Activated CD4-positive, alpha-beta T cell treated with anti-CD3 and anti-CD28 coated beads for 24 hours (primary cell): ENCODE measurements around the gene RPL27A.

Experiments
- DNase-seq, 2 donors: peaks; one replicate each; pipeline ENCODE4 v3.0.0-alpha.2; 2020; ENCODE audit warnings: low read depth in 2 of 2

Gene RPL27A

DNA sequence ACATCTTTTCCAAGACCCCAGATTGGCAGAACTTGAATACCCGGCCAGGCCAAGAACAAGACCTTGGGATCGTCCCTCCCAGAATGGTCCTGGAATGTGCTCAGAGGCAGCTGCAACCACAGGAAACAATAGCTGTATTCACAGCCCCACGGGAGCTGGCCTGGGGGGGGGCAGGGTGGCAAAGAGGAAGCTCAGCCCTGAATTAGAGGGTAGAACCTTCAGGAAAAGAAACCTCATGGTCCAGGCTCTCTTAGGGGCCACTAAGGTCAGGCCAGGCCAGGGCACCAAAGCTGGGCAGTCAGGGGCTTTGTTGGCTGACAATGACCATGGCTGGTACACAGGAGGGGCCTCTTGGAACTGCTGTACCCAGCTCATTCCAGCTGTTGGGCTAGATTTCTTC, 17.3 kb downstream of the RPL27A start:
- no peak for DNase-seq

GRCh38 chr11:8701891-8702597, 19.5 kb downstream of the RPL27A start:
- no peak for DNase-seq

GRCh38 chr11:8702598-8702915, 20.0 kb downstream of the RPL27A start:
- no peak for DNase-seq

GRCh38 chr11:8704136-8704535, 21.5 kb downstream of the RPL27A start:
- no peak for DNase-seq

DNA sequence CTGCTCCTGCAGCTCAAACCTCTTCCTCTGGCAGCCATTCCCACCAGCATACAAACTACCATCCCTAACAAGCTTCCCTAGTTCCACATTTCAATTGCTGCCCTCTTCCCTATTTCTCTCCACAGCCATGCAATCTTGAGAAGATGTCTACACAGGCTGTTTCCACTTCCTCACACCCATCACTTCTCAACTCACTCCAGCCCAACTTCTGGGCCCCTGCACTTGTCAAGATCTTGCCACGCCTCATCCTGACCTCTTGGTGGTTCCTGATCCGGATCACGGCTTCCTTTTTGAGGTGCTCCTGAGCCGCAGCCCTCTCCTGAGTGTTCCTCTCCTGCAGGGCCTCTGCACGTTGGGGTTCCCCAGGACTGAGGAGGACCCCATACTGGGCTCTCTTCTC, 22.6 kb downstream of the RPL27A start:
- DNase-seq = no peak

DNA sequence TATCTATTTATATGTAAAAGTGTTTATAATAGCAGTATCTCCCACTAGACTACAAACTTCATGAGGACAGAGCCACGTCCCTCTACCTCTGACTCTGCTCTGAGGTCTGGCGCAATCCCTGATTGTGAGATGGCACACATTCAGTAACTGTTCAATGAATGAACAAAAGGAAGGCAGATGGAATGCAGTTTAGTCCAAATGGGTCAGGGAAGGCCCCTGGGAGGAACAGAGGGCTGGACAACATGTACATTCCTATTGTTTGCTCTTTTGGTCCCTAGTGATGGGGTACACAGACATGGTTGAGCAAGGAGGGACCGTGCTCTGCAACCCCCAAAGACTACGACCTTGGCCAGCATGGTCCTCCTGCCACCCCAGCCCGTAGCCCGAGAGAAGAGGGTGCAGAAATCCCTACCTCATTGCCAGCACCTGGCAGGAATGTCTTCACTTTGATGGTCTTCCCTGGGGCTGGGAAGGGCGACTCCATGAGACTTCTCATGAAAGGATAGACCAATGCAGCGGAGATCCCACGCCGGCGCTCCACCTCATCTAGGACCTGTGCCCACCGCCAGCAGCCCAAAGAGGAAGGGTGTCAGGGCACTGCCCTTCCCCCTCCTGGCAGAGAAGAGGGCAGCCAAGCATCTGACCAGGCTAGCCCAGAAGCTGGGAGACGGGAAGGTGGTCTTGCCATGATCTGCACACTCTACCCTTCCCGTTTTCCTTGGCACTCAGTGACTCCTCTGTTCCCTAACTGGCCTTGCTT, 24.3 kb downstream of the RPL27A start:
- no peak for DNase-seq

GRCh38 chr11:8707541-8708191, 25.1 kb downstream of the RPL27A start:
- DNase-seq = no peak

GRCh38 chr11:8709002-8709672, 26.5 kb downstream of the RPL27A start:
- no peak for DNase-seq

DNA sequence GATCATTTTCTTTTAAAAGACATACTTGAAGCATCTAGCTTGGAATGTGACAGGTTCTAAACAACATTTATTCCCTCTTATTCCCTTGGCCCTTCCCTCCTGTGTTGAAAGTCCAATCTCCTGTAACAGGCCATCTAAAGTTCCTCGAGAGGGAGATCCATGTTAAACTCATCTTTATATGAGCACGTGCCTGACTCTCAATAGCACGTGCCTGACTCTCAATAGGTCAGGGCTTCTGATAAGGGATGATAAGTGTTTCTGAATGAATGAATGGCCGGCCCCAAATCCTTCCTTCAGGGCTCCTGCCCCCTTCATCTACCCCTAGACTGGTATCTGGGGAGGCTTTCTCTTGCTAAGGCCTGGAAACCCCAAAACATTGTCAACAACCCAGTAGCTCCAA, 27.2 kb downstream of the RPL27A start:
- DNase-seq = no peak

- DNase-seq = no peak
Observed at GRCh38 chr11:8711895-8712442, 29.4 kb downstream of the RPL27A start.

- no peak for DNase-seq
Observed at GRCh38 chr11:8712506-8712905, 29.9 kb downstream of the RPL27A start.

- no peak for DNase-seq
Observed at GRCh38 chr11:8713760-8714454, 31.3 kb downstream of the RPL27A start.

DNA sequence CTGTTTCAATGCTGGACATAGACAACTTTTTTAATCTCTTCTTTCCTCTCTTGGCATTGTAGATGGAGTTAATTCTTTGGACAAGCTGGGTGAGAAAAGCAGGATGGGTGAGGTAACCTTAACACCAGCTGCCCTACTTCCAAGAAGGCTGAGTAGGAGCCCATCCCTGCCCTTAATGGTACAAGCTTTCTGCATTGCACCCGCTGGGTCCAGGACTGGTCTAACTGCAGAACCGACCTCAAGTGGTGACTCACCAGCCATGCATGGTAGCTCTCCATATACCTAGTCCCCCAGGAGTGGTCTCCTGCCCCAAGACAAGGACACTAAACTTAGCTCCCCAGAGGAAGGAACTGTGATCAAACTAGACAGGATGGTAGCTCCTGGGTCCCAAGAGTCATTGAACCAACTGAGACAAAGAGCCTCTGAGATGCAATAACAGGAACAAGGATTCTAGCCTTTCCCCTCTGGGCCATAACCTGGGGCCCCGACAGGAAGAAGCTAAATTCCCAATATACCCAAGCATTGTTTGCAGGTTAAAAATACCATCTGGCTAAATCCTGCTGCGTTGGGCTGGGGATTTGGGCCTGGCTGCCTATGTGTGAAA, 32.1 kb downstream of the RPL27A start:
- DNase-seq = no peak

GRCh38 chr11:8715501-8715900, 32.9 kb downstream of the RPL27A start:
- DNase-seq = no peak

DNA sequence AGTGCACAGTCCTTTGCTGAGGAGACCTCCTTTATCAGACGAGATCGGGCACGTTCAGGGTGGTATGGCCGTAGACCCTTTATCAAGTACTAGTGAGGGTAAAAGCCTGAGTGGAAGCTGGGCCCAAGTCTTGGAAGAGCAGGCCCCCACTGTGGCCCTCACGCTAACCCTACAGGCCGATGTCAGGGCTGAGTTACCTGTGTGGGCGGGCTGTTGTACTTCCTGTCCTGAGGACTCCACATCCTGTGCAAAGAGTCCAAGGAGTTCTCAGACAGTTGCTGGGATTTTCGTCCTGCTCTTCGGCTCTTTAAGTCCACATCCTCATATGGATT, 34.9 kb downstream of the RPL27A start:
- DNase-seq = no peak

DNA sequence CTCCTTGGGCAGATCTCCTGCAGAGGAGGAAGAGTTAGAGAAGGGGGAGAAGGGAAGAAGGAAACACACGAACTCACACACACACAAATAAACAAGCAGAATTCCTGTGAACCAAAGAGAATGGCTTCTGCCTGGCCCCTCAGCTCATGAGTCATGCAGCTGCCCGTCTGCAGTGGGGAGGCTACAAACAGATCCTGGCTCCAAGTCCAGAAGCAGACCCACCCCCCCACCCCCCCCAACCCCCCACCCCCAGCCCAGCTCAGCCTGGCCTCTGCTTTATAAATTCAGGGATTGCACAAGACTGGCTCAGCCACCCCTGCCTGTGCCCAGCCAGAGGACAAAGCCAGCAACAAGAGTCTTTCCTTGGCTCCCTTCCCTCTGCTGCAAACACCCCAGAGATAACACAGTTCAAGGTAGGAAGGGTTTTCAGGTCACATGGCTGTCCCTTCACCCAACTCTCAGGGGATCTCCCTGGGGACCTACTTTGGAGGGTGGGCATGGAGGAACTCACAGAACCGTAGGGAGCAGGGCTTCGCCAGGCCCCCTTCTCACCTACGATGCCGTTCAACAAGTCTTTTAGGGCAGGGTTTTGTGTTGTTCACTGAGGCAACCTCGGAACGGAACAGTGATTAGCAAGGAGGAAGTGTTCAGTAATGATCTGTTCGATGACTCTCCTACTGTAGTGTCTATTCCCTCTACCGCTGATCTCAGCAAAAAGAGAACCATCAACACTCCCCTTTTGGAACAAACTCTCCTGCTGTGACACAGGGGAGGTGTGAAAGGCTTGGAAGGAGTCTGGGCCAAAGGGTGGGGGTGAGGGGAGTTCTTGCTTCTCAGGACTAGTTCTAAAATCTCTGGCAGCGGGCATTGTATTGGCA, 35.5 kb downstream of the RPL27A start:
- DNase-seq = no peak

GRCh38 chr11:8719211-8719649, 36.6 kb downstream of the RPL27A start:
- no peak for DNase-seq

DNA sequence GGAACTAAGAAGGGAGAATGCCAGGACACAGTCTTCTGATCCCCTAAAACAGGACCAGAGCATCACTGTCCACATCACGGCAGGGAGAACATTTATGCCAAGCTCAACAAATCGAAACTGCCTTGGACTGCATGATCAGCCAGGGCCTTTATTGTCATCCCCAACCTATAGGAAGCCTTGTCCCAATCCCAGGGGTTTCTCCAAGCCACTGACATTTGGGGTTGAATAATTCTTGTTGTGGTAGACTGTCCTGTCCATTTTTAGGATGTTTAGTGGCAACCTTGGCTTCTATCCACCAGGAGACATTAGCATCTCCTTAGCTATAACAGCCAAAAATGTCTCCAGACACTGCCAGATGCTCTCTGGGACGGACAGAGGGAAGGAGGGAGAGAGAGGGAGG, 37.1 kb downstream of the RPL27A start:
- no peak for DNase-seq

DNA sequence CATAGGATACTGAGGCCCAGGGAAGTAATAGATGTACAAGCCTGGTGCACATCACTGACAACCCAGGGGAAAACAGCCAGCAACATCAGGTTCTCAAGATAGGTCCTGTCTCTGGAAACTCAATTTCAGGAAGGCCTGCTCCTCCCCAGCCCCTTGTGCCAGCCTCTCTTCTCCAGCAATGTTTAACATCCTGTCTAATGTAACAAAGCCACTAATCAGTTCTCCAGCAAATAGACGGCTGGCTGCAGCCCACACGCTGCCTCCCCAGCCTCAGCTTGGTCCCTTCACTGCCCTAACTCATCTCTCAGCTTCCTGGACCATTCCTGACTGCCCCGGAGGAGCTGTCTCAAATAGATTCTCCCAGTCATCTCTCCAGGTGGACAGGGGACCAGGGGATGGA, 37.8 kb downstream of the RPL27A start:
- no peak for DNase-seq

DNA sequence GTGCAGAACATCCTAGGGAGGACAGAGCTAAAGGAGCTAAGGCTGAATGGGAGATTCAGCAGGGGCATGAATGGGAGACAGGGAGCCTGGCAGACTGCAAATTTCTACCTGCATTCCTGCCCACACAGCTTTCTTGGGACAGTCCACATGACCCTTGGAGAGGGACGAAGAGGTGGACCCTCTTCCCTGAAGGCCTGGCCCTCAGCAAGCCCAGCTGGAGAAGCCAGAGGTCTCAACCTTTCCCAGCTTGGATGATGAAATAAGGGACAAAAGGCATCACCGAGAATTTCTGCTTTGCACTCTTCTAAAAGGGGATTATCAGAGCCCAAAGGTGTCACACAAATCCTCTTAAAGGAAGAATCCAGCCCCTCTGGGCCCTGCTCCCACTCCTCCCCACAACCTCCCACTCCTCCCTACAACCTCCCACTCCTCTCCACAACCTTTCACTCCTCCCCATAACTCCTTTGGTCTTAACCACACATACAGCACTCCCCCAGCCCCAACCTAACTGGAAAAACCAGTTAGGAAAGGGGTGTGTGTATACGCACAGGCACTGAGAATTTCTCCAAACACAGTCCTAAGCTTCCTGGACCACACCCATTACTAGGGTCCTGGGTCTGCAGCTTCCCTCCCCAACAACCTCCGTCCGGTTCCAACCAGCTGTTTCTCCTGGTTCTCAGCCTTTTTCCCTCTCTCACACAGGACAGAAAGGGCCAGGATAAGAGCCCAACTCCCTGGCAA, 38.4 kb downstream of the RPL27A start:
- no peak for DNase-seq
